ENCODE results near the gene ZNF764.

DNA sequence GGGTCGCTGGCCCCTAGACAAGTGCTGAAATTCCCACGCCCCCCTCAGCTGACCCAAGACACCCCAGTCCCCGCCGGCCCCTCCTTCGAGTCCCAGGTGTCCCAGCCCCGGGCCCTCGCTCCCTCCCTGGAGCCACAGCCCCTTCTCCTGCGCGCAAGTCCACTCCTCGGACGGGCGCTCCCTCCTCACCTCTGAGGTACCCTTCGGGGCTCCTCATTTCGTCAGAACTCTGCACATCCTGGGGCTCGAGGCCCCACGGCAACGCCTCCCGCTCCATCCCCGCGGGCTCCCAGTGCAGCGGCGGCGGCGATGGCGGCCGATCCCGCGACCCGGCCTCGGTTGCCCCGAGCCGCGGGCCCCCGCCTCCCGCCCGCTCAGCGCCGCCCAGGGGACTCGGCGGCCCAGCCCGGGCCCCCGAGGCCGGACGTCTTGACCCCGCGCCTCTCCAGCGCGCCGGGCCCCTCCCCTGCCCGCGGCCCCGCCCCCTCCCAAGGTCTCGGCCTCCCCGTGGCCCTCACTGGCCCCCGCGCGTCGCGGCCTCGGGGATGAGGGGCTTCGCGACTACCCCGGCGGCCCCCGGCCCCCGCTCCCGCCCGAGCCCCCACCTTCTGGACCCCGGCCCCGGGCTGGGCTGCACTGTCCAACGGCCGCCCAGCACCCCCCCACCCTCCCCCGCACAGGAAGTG is 31.9 kb downstream of the ZNF764 start, which contains the start of gene ZNF768:
- TF ChIP-seq POLR2A (IDR thresholded peaks at IDR 0.05; ENCODE audit: low read length) (no peak), GATA1 (IDR thresholded peaks at IDR 0.05; ENCODE audit: low read depth, low read length) (no peak)

Measured in erythroblast (primary cell).